ENCODE data around the gene MAPKAP1.

Gene MAPKAP1

DNA sequence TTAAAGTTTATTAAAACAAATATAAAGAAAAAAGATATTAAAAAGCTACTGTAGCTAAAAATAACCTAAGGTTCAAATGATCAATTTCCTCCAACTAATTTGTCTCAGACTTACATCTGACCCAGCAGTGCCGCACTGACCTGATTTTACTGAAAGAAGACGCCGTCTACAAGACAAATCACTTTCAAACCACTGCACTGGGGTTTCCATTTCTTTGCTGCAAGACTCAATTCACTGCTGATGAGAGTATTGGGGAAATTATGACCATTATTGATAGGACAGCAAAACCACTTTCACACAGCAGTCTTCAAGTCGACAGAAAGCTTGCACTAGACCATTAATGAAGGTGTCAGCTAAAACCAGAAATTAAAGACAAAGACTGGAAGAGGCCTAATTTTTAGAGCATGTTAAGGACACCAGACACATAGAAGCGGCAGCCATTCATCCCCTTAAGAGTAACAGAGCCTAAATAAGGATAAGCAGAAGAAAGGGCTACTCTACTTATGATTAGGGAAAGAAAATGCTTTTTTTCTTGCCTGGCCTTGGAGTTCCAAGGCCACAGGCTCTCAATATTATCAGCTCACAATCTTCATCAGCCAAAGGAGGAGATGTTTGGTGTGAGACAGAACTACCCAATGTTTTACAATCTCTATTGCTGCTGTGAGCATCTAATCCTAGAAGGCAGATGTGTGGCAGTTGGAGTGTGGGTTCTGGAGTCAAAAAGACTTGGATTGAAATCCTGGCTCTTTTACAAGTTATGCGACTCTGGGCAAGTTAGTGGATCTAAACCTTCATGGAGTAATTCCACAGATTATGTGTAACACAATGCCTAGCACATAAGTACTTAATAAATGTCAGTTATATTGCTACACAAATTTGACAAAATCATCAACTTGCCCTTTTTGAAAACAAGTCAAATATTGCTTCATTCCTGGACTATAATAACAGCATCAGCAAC, 190.7 kb downstream of the MAPKAP1 start:
- no peak for DNase-seq (ENCODE audit: low read depth in 2 of 2, low spot score in 1 of 2)

DNA sequence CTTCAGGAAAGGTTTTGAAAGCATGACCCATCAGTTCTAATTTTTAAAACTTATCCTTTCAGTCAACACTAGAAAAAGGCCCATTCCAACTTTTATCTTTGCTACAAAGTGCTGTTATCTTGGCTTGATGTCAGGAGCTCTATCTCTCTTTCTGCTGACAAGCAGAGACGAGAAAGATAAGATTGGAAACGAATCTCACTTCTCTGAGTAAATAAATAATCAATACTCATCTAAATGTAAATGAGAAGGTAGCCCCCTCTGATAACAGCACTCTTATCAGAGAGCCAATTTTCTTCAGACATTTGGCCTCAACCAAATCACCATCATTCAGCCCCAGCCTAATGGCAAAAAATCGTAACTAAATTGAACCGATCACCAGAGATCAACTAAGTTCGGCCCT, 191.7 kb downstream of the MAPKAP1 start:
- DNase-seq (ENCODE audit: low read depth in 2 of 2, low spot score in 1 of 2): no peak

GRCh38 chr9:125514468-125514867, 192.5 kb downstream of the MAPKAP1 start:
- no peak for DNase-seq (ENCODE audit: low read depth in 2 of 2, low spot score in 1 of 2)

DNA sequence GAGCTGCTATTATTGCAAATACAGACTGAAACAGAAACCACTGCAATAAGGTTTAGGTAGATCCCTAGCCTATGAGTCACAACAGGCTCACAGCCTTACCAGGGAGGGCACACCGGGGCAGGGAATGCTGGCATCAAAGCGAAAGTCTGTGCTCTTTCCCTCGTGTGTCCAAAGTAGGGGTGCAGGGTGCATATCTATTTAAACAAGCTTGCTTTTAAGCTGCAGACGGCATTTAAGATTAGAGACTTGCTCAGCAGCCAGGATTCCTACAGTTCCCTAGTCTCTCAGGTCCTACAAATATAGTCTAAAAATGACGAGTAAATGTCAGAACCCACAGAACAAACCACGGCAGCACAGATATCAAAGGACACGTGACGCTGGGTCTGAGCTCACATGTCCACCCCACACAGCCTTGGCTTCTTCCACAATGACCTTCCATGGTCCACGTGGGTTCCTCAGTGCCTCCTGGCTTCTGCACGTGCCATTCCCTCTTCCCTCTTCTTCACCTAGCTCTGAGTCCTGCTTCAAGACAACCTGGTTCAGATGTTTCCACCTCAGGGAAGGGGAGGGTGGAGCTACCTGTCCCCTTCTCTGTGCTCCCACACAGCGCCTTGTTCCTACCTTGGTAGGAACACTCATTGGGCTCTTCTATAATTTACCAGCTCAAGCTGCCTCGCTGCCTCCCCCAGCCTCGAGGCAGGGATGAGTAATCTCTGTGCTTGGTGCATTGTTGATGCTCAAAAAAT, 193.2 kb downstream of the MAPKAP1 start:
- DNase-seq (ENCODE audit: low read depth in 2 of 2, low spot score in 1 of 2): no peak

- no peak for DNase-seq (ENCODE audit: low read depth in 2 of 2, low spot score in 1 of 2)
Observed at GRCh38 chr9:125513303-125513667, 193.7 kb downstream of the MAPKAP1 start.

- no peak for DNase-seq (ENCODE audit: low read depth in 2 of 2, low spot score in 1 of 2)
Observed at GRCh38 chr9:125511789-125512660, 195.0 kb downstream of the MAPKAP1 start.

- DNase-seq (ENCODE audit: low read depth in 2 of 2, low spot score in 1 of 2): no peak
Observed at GRCh38 chr9:125510980-125511379, 196.0 kb downstream of the MAPKAP1 start.

DNA sequence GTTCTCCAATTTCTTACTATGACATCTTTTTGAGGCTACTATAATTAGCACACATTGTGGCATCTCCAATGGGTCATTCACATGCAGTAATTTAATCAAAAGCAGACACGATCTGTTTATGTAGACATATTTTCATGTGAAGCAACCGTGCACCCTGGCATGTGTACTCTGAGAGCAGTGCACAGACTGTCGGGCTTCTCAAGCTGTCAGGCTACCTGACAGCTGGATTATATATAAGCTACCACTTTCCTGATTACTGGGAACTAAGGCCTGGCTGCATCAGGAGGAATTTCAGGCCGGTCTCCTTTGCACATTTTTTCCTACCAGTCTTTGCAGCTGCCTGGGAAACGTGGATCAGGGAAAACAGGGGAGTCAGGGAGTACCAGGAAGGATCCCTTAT, 197.5 kb downstream of the MAPKAP1 start:
- no peak for DNase-seq (ENCODE audit: low read depth in 2 of 2, low spot score in 1 of 2)

GRCh38 chr9:125508249-125508648, 198.8 kb downstream of the MAPKAP1 start:
- no peak for DNase-seq (ENCODE audit: low read depth in 2 of 2, low spot score in 1 of 2)

DNA sequence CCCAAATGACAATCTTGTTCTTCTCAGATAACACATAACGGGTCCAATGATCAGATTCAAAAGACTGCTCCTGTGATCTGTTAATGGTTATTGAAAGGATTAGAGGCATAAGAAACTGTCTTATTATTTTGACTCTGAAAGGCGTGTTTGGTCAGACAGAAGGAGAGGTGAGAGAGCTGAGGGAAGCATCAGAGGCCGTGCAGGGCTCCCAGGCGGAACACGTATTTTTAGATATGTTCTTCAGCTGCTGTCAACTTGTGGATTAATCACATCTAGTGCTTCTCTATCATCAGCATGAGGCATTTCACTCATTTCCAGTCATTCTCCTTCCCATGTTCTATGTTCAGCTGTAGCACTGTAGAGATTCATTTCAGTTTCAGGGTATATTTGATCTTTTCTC, 199.8 kb downstream of the MAPKAP1 start:
- DNase-seq (ENCODE audit: low read depth in 2 of 2, low spot score in 1 of 2): no peak

- DNase-seq (ENCODE audit: low read depth in 2 of 2, low spot score in 1 of 2): no peak
Observed at GRCh38 chr9:125505988-125506438, 201.0 kb downstream of the MAPKAP1 start.

GRCh38 chr9:125504616-125505015, 202.4 kb downstream of the MAPKAP1 start:
- no peak for DNase-seq (ENCODE audit: low read depth in 2 of 2, low spot score in 1 of 2)

GRCh38 chr9:125497906-125498305, 209.1 kb downstream of the MAPKAP1 start:
- no peak for DNase-seq (ENCODE audit: low read depth in 2 of 2, low spot score in 1 of 2)

GRCh38 chr9:125497478-125497877, 209.5 kb downstream of the MAPKAP1 start:
- no peak for DNase-seq (ENCODE audit: low read depth in 2 of 2, low spot score in 1 of 2)

GRCh38 chr9:125496313-125496834, 210.6 kb downstream of the MAPKAP1 start:
- DNase-seq (ENCODE audit: low read depth in 2 of 2, low spot score in 1 of 2): no peak

DNA sequence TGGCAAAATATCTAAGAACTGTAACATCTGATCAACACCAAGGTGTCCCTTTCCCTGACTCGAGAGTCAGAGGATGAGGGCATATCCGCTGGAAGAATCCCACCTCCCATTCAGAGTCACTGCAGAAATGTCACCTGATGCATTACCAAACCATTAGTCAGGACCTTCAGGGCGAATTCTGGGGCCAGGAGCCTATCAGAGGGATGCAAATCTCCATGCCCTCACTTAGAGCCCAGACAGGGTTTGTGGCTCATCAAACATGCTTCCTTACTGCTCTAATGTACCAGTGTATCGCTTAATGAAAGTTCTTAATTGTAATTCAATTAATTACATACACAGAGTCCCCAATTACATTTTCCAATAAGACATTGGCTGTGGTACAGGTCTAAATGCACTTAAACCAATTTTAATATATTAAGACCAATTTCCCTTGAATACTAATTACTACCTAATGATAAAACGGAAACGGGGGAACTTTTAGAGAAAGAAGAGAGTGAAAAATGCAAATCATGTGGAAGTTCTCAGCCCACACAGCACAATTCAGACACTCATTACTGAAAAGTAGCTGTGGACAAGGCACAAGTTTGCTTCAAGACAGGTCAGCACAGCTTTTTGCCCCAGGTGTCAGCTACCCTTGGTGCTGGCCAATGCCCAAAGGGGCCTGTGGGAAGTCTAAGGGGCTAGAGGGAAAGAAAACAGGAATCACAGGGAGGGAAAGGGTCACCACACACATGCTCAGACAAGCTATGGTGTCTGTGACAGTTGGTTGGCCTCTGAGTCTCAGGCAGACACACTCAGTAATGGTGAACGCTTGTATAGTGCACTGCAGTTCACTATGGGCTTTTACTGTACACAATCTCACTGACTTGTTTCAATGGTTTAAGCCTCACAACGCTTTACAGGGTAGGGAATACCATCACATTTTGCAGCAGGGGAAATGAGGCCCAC, 211.6 kb downstream of the MAPKAP1 start:
- no peak for DNase-seq (ENCODE audit: low read depth in 2 of 2, low spot score in 1 of 2)

- no peak for DNase-seq (ENCODE audit: low read depth in 2 of 2, low spot score in 1 of 2)
Observed at GRCh38 chr9:125494653-125494915, 212.4 kb downstream of the MAPKAP1 start.

- DNase-seq (ENCODE audit: low read depth in 2 of 2, low spot score in 1 of 2): no peak
Observed at GRCh38 chr9:125493881-125494652, 212.9 kb downstream of the MAPKAP1 start.

DNA sequence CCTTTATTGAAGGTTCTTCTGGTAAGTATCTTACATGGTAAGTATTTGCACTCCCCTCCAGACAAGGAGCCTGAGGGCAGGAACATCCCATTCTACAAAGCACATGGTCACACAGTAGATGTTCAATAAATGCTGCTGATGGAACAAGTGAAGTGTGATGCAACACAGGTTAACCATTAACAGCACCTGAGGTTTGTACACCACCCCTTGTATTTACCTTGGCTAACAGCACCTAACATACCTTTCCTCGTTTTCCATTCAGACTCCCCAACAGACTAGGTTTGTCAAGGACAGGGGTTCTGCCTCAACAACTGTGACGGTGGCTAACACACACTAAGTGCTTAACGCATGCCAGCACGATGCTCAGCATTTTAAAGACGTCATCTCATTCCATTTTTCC, 213.6 kb downstream of the MAPKAP1 start:
- no peak for DNase-seq (ENCODE audit: low read depth in 2 of 2, low spot score in 1 of 2)
